Endodermal cell (in vitro differentiated cells): ENCODE data around the gene KRT9. TPM values are rescaled to one million over a fixed set of nuclear protein-coding genes. Genes with fewer than 3 reads are reported as not detected.

Experiments used
- DNase-seq: peaks from one replicate; pipeline ENCODE4 v3.0.0-alpha.2; 2017
- H3K27ac ChIP-seq: 2 replicates; pipeline ENCODE4 v1.5.1; 2013; ENCODE audit warnings: mild to moderate bottlenecking, low read depth, low read length, moderate library complexity
- H3K27me3 ChIP-seq: 2 replicates; pipeline ENCODE4 v1.6.1; 2013; ENCODE audit warnings: mild to moderate bottlenecking, low read length, moderate library complexity; ENCODE audit not compliant: insufficient read depth, control insufficient read depth, poor library complexity, severe bottlenecking
- H3K36me3 ChIP-seq: 2 replicates; pipeline ENCODE4 v1.7.0; 2013; ENCODE audit warnings: mild to moderate bottlenecking, low read length, moderate library complexity; ENCODE audit not compliant: control insufficient read depth, insufficient read depth
- H3K4me1 ChIP-seq: one replicate; pipeline ENCODE4 v1.7.0; 2013; ENCODE audit warnings: low read length; ENCODE audit not compliant: control insufficient read depth, insufficient read depth
- H3K4me3 ChIP-seq: 2 replicates; pipeline ENCODE4 v1.5.1; 2013; ENCODE audit warnings: mild to moderate bottlenecking, low read length, moderate library complexity
- H3K9ac ChIP-seq: 2 replicates; pipeline ENCODE4 v1.6.1; 2013; ENCODE audit warnings: mild to moderate bottlenecking, low read length, moderate library complexity; ENCODE audit not compliant: poor library complexity, severe bottlenecking; ENCODE audit errors: extremely low read depth
- H3K9me3 ChIP-seq: 2 replicates; pipeline ENCODE4 v1.6.1; 2013; ENCODE audit warnings: mild to moderate bottlenecking, low read length, moderate library complexity; ENCODE audit not compliant: control insufficient read depth
- H3K27ac Mint-ChIP-seq: 2 replicates; pipeline ENCODE4 v1.8.0; 2020; ENCODE audit warnings: mixed read lengths
- H3K27me3 Mint-ChIP-seq: 2 replicates; pipeline ENCODE4 v1.8.0; 2021; ENCODE audit warnings: mild to moderate bottlenecking, mixed read lengths; ENCODE audit not compliant: insufficient read depth
- H3K36me3 Mint-ChIP-seq: 2 replicates; pipeline ENCODE4 v1.8.0; 2020; ENCODE audit warnings: low read depth, mixed read lengths
- H3K4me1 Mint-ChIP-seq: 2 replicates; pipeline ENCODE4 v1.8.0; 2020; ENCODE audit warnings: mixed read lengths
- H3K4me3 Mint-ChIP-seq: 2 replicates; pipeline ENCODE4 v1.8.0; 2020; ENCODE audit warnings: mild to moderate bottlenecking, moderate library complexity, mixed read lengths
- H3K9me3 Mint-ChIP-seq: 2 replicates; pipeline ENCODE4 v1.8.0; 2020; ENCODE audit warnings: mild to moderate bottlenecking, mixed read lengths
- WGBS, 2 experiments: methylation state at CpG; one replicate each; pipeline versions ENCODE4 v1.1.5 to v1.1.7; 2013; ENCODE audit warnings: missing lambda C conversion rate in 2 of 2, mixed read lengths in 1 of 2; ENCODE audit not compliant: insufficient coverage in 1 of 2, insufficient read length in 1 of 2; 5-methylcytosine and 5-hydroxymethylcytosine counted together
- total RNA-seq, 2 donors: library from RNA; stranded (reverse); fragmentation: NEBNext Ultra II Directional in 1 of 2; extraction: Animal tissue kit (Norgen Biotek cat#: 25700) in 1 of 2; gene quantifications; 2 replicates in 1 of 2; 3 replicates in 1 of 2; pipeline ENCODE4 v1.2.1, GENCODE V29; 2021
- TF ChIP-seq, protein P1 (sequence below): fragments of 200-600 bp; sonication (generic); conservative IDR thresholded peaks from 2 replicates; pipeline ENCODE4 v1.5.0; 2021; ENCODE audit warnings: antibody characterized with exemption, mild to moderate bottlenecking

The KRT9 gene
- total RNA-seq, 2 donors from 2014 or later, result not detected

DNA sequence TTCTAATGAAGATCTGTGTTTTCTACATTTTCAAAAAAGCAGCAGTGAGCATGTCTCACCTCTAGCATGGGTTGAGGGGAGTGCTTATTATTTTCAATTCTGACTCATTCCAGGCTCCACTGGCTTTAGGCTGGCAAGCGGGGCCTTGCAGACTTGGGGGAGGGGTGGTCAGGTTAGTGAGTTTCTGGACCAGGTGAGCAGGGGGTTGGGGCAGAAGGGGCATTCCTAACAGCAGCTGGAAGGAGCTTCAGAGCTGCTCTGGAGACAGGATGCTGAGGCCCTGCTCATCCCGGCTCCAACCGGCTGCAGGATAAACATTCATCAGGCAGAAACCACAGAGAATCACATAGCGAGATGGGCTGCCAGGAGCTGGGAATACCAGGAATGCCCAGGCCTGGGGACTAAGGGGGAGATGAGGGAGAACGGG is 33.3 kb downstream of the KRT9 start:
- Histone ChIP-seq H3K27me3 (no peaks in the 10 kb centered on the region), H3K4me1 (peaks cover 20% of the 10 kb centered on the region), H3K36me3 (no peaks in the 10 kb centered on the region), H3K27ac (no peak overlapping the region), H3K9me3 (no peaks in the 10 kb centered on the region), H3K9ac (no peak overlapping the region), H3K4me3 (no peak overlapping the region)
- TF ChIP-seq, protein P1, sequence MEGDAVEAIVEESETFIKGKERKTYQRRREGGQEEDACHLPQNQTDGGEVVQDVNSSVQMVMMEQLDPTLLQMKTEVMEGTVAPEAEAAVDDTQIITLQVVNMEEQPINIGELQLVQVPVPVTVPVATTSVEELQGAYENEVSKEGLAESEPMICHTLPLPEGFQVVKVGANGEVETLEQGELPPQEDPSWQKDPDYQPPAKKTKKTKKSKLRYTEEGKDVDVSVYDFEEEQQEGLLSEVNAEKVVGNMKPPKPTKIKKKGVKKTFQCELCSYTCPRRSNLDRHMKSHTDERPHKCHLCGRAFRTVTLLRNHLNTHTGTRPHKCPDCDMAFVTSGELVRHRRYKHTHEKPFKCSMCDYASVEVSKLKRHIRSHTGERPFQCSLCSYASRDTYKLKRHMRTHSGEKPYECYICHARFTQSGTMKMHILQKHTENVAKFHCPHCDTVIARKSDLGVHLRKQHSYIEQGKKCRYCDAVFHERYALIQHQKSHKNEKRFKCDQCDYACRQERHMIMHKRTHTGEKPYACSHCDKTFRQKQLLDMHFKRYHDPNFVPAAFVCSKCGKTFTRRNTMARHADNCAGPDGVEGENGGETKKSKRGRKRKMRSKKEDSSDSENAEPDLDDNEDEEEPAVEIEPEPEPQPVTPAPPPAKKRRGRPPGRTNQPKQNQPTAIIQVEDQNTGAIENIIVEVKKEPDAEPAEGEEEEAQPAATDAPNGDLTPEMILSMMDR, result no peak
- no peaks in the 10 kb centered on the region for H3K27me3 Mint-ChIP-seq
- peaks cover 65% of the 10 kb centered on the region for H3K4me1 Mint-ChIP-seq
- 68 to 87% methylated on average over 4 to 5 of the region's 5 CpGs for WGBS, 2 experiments
- H3K4me3 Mint-ChIP-seq, result peak overlapping the region; percentile 38
- H3K27ac Mint-ChIP-seq, result peak overlapping the region; percentile 93
- H3K36me3 Mint-ChIP-seq, result no peaks in the 10 kb centered on the region
- peak; percentile 73 for DNase-seq
- no peaks in the 10 kb centered on the region for H3K9me3 Mint-ChIP-seq

DNA sequence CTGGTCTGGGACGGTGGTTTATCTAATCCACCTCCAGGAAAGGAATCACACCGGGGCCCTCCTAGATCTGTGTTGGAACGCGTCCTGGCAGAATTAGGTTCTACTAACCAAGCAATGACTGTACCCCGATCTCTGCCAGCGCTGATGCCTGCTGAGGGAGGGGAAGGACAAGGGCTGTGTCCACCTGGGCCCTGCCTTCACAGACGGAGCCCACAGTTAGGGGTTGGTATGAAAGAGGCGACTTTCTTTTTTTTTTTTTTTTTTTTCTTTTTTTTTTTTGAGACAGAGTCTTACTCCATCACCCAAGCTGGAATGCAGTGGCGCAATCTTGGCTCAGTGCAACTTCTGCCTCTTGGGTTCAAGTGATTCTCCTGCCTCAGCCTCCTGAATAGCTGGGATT is 33.9 kb downstream of the KRT9 start:
- Mint-ChIP-seq H3K4me3 (peak overlapping the region; percentile 32), H3K4me1 (peaks cover 70% of the 10 kb centered on the region), H3K27me3 (no peaks in the 10 kb centered on the region), H3K36me3 (no peaks in the 10 kb centered on the region), H3K9me3 (no peaks in the 10 kb centered on the region), H3K27ac (peak overlapping the region; percentile 88)
- H3K4me3 ChIP-seq, result no peak overlapping the region
- WGBS, 2 experiments, result 88 to 93% methylated on average over 3 to 8 of the region's 9 CpGs
- peaks cover 20% of the 10 kb centered on the region for H3K4me1 ChIP-seq
- H3K9ac ChIP-seq, result no peak overlapping the region
- no peaks in the 10 kb centered on the region for H3K36me3 ChIP-seq
- H3K27me3 ChIP-seq, result no peaks in the 10 kb centered on the region
- no peaks in the 10 kb centered on the region for H3K9me3 ChIP-seq
- H3K27ac ChIP-seq, result no peak overlapping the region
- DNase-seq, result no peak
- TF ChIP-seq, protein P1, result no peak

DNA sequence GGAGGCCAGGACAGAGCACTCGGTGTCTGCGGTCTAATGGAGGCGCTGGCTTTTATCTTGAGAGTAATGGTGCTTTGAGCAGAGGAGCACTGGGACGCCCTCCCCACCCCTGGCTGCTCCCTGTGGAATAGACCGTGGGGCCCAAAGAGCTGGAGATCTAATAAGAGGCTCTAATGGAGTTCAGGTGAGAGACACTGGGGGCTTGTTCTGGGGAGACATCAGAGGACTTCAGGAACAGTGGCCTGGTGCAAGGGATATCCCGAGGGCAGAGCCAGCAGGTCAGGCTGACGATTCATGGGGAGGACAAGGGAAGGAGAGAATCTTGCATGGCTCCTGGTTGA is 34.3 kb downstream of the KRT9 start:
- H3K27ac ChIP-seq, result no peak overlapping the region
- peak overlapping the region; percentile 32 for H3K4me3 Mint-ChIP-seq
- peak; percentile 68 for DNase-seq
- no peaks in the 10 kb centered on the region for H3K27me3 Mint-ChIP-seq
- TF ChIP-seq, protein P1, result no peak
- no peaks in the 10 kb centered on the region for H3K36me3 ChIP-seq
- peaks cover 20% of the 10 kb centered on the region for H3K4me1 ChIP-seq
- peaks cover 74% of the 10 kb centered on the region for H3K4me1 Mint-ChIP-seq
- 82 to 86% methylated on average over 2 to 7 of the region's 7 CpGs for WGBS, 2 experiments
- H3K27ac Mint-ChIP-seq, result peak overlapping the region; percentile 88
- no peaks in the 10 kb centered on the region for H3K36me3 Mint-ChIP-seq
- no peaks in the 10 kb centered on the region for H3K27me3 ChIP-seq
- H3K9me3 ChIP-seq, result no peaks in the 10 kb centered on the region
- no peak overlapping the region for H3K9ac ChIP-seq
- no peaks in the 10 kb centered on the region for H3K9me3 Mint-ChIP-seq
- no peak overlapping the region for H3K4me3 ChIP-seq
